ENCODE data around the gene RUNX3. TPM values are rescaled to one million over a fixed set of nuclear protein-coding genes. Genes with fewer than 3 reads are reported as not detected.

RUNX3 gene
- total and polyA plus RNA-seq, 2 of the 8 experiments (the other 6 are each of a cell fraction or from before 2014, with no cell fraction given): 0.62 to 0.82 TPM

GRCh38 chr1:24929398-24930259 lies 447 bp downstream of the RUNX3 start (continued):
- peak; percentile 70 for TF ChIP-seq E2F6 (IDR thresholded peaks at IDR 0.05)
- no peak for TF ChIP-seq TAF1 (IDR thresholded peaks at IDR 0.05; ENCODE audit: low read depth, low read length)
- TF ChIP-seq GTF2F1 (IDR thresholded peaks at IDR 0.05; ENCODE audit: borderline replicate concordance, low read depth, low read length): no peak
- peak; percentile 22; the same call in 1 of the 2 replicates for TF ChIP-seq YY1 (IDR thresholded peaks at IDR 0.05; ENCODE audit: low read depth, low read length)
- no peak for TF ChIP-seq GABPA (IDR thresholded peaks at IDR 0.05; ENCODE audit: borderline replicate concordance, insufficient read depth, low read length)
- TF ChIP-seq JUND (IDR thresholded peaks at IDR 0.05; ENCODE audit: low read length): no peak
- 0 out of 2 replicates have a peak, but pooled peaks have one; percentile 21 for TF ChIP-seq RBBP5 (IDR thresholded peaks at IDR 0.05; ENCODE audit: borderline replicate concordance, low read depth, low read length)
- TF ChIP-seq SUZ12 (IDR thresholded peaks at IDR 0.05; ENCODE audit: low read length): peak; percentile 85

Measured in H1 (cell line).